Fibroblast of skin of abdomen (primary cell): ENCODE results near the gene SLC35F3.

Experiments
- DNase-seq: peaks from one replicate; pipeline ENCODE4 v3.0.0-alpha.2; 2013

SLC35F3 gene

DNA sequence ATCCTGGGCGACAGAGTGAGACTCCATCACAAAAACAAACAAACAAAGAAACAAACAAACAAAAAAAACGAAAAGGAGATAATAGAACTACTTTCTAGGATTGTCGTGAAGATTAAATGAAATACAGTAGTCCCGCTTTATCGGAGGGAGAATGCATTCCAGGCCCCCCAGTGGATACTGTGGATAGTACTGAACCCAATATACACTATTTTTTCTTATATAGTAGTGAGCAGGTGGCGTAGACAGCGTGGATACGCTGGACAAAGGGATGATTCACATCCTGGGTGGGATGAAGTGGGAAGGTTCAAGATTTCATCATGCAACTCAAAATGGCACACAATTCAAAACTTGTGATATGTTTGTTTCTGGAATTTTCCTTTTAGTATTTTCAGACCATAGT, 8.0 kb downstream of the SLC35F3 start:
- no peak for DNase-seq

DNA sequence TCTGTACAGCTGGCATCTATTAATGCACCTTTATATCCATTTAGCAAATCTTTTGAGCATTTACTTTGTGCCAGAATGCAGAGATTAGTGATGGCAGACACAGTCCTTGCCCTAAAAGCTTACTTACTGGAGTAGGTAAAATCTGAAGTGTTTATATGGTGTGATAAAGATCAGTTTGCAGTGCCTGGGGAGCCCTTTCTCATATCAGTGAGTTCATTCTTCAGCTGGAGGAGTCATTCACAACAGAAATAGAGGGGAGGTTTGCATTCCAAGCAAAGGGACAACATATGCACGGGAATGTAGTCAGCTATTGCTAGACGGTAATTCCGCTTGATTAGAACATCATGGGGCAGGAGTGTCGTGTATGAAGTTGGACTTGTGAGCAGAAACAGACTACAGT, 8.4 kb downstream of the SLC35F3 start:
- DNase-seq: peak; percentile 16

DNA sequence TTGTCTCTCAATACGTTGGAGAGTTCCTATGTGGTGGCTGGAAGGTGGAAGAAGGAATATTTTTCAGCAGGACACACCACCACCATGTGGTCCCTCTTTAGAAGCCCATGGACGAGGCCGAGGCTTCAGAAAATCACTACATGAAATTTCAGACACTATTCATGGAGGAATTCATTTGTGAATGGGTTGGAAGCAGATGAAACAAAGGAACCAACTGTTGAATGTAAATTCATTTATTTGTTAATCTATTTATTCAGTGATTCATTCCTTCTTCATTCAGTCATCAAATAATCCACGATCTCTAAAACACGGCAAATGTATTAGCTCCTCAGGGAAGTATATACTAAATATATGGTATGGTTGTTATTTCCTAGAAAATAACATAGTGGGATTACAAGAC, 12.2 kb downstream of the SLC35F3 start:
- peak; percentile 30 for DNase-seq

DNA sequence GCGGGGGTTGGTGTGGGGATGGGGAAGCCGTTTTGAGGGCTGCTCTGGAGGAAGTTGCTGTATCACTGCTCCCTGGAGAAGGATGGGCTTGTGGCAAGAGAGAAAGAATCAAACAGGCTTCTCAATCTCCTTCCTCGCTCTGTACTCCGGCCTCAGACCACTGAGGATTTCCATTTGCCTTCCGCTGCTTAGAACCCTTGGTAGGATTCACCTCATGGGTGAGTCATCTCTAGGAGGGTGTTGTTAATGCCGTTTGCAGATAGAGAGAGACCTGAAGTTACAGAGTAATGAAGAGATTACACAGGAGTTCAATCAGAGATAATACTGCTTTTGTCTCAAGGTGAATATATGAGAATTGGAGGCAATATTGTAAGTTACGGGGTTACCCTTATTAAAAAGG, 15.3 kb downstream of the SLC35F3 start:
- DNase-seq: no peak

DNA sequence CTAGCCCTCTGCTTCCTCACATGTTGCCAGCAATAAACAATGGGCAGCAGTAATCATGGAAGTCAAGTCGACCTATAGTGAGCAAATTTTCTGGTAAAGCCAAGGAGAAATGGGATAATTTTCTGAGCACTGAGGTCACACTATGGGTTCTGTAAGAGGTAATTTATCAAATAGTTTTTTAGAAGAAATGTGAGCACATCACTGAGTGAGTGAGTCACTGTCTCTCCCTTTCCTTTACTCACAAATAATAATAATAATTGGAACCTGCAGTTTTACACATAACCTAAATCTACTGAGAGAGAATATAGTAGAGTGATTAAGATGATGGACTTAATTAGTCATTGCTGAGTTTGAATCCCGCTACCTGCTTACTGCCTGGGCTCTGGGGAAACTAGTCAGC, 23.6 kb downstream of the SLC35F3 start:
- no peak for DNase-seq

DNA sequence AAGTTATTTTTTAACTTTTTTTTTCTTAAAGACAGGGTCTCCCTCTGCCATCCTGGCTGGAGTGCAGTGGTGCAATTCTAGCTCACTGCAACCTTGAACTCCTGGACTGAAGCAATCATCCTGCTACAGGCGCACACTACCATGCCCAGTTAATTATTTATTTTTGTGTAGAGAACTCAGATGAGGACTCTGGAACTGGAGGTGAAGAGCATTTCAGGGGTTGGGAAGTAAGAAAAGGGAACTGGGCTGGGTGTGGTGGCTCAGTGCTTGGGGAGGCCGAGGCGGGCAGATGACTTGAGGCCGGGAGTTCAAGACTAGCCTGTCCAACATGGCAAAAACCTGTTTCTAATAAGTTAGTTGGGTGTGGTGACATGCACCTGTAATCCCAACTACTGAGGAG, 28.9 kb downstream of the SLC35F3 start:
- DNase-seq: no peak

DNA sequence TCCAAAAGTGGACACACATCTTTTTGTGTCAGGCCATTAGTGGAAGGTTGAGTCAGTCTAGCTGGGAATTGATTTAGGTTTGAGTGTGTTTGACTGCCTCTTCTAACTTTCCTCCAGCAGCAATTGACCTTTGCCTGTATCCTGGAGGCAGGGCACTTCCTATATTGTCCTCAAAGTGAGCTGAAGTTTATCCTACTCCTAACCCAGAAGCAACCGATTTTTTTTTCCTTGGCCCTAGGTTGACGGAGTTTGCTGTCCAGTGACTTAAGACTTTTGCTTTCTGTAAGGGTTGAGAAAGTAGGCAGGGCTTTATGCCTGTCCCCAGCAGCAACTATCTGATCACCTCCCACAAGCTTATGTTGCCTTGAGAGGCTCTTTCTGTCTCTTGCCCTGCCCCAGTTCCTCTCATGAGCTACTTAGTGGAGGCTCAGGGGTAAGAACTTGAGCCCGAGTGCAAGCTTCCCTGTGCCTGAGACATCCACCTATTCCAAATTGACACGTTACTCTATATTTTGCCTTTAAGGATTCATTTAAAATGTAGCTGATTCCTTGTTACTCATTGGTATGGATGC, 30.9 kb downstream of the SLC35F3 start:
- no peak for DNase-seq

DNA sequence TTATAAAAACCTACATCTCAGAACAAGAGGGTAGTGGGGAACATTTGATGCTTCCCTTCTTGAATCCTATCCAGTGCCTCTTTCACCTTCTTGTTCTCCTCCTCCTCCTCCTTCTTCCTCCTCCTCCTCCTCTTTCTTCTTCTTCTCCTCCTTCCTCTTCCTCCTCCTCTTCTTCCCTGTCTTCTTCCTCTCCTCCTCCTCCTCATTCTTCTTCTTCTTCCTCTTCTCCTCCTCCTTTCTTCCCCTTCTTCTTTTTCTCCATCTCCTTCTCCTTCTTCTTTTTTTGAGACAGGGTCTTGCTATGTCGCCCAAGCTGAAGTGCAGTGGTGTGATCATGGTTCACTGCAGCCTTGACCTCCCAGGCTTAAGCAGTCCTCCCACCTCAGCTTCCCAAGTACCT, 31.9 kb downstream of the SLC35F3 start:
- no peak for DNase-seq

DNA sequence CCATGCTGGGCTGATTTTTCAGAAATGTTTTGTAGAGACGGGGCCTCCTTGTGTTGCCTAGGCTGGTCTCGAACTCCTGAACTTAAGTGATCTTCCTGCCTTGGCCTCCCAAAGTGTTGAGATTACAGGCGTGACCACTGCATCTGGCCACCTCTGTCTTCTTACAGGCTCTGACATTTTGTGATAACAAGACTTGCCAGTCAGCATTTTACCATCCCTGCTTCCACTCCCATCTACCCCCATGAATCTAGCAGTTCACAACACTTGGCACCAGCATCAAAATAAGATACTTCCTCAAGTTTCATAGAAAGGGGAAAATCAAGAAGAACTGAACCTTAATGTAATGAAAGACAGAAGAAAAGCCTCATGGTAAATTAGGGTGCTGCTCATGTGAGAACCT, 32.4 kb downstream of the SLC35F3 start:
- no peak for DNase-seq

DNA sequence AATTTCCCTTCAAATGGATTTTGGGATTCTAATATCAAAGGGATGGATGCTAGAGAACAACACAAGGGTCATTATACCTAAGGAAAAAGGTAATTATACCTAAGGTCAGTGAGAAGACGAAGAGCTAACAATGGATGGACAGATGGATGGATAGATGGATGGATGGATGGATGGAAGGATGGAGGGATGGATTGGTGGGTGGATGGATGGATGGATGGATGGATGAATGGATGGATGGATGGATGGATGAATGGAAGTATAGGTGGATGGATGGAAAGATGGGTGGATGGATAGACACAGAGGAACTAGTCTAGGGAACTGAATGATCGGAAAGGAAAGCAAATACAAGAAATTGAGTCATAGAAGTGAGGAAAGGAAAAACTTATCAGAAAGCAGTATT, 34.0 kb downstream of the SLC35F3 start:
- no peak for DNase-seq

DNA sequence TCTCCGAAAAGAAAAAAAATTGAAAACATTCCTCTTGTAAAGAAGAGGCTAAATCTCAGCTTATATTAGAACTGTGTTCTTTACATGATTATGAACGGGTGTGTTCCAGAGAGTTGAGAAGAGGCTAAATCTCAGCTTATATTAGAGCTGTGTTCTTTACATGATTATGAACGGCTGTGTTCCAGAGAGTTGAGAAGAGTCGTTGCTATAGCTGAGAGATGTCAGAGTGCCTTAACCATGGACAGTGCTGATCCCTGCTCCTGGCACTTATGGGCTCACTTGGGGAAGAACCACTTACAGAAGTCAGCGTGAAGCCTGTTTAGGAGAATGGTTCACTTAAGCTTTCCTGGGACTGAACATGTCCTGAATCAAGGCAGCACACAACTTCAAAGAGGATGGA, 35.0 kb downstream of the SLC35F3 start:
- DNase-seq: no peak

DNA sequence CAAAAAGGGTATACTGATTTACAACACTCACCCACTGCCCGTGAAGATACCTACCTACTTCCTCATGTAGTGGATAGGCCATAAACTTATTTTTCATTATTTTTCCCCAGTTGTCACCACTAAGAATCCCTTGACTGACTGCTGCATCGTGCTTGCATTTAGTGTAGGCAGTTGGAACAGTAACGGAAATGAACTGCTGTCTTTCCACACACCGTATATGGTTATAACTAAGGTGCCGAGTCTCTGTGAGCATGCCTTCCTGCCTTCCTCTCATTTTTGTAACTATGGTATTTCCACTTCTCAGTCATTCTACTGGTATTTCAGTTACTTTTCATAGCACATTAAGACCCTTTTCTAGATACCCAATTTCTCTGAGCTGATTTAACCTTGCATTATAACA, 36.4 kb downstream of the SLC35F3 start:
- DNase-seq: peak; percentile 1

DNA sequence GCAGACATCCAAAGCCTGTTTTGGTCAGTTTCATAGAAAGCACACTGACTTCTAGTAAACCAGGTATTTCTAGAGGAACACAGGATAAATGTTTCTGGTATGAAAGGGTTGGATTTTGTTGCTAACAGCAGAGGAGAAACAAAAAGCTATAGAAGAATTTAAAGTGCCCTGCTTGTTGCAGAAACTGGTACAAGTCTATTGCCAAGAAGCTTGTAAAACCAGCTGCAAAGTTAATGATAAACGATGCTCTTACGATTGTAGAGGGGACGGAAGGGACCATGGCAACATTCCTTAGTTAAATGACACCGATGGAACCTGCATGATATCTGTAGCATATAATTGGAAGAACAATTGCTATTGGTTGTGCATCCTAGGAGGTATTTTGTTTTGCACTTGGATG, 40.1 kb downstream of the SLC35F3 start:
- no peak for DNase-seq

DNA sequence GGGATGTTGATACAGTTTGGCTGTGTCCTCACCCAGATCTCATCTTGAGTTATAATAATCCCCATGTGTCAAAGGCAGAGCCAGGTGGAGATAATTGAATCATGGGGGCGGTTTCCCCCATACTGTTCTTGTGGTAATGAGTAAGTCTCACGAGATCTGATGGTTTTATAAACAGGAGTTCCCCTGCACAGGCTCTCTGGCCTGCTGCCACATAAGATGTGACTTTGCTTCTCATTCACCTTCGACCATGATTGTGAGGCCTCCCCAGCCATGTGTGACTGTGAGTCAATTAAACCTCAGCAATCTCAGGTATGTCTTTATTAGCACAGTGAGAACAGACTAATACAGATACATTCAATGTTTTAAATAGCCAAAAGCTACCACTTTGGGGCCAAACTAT, 41.1 kb downstream of the SLC35F3 start:
- peak; percentile 0 for DNase-seq

DNA sequence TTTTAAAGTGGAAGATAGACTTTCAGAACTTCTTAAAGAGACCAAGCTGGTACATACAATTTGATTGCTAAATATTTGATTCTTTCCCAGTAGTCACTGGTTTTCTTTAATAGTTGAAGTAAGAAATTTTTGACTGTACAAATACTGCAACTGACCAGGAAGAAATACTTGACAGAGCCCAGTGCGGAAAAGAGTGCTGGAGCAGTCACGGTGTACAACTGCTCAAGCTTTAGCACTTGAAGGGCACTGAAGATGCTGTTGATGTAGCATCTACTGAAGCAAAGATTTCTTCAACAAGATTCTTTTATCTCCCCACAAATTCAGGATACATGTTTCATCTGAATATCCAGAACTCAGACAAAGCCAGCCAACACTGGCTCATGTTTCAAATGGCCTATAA, 41.5 kb downstream of the SLC35F3 start:
- DNase-seq: no peak

DNA sequence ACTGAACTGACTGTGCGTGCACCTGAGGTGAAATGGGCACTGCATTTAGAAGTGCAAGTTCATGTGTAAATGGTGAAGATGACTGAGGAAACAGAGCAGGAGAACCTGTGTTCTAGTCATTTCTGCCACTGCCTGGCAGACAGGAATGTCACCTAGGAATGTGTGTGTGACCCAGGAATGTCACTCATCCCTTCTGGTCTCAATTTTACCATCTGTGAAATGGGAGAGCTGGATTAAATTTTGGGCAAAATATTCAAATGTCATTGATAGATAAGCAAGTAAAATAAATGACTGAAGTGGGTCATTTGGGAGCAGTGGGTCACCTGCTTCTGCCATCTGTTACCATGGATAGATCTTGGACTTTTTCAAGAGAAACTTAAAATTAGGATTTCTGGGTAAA, 42.2 kb downstream of the SLC35F3 start:
- DNase-seq: no peak

DNA sequence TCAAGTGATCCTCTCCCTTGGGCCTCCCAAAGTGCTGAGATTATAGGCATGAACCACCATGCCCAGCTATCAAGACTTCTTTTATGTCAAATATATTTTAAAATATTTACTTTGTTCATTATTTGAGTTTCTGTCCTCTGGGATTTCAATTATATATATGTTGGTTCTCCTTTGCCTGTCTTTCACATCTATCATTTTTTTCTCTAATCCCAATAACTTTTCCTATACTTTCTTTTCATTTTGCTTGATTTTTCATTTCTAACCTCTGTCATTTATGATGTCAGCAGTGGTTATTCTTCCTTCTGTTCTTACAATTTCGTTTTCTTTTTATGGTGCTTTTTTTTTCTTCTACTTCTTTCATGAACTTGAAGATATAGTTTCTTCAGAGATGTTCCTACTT, 47.3 kb downstream of the SLC35F3 start:
- DNase-seq: no peak

DNA sequence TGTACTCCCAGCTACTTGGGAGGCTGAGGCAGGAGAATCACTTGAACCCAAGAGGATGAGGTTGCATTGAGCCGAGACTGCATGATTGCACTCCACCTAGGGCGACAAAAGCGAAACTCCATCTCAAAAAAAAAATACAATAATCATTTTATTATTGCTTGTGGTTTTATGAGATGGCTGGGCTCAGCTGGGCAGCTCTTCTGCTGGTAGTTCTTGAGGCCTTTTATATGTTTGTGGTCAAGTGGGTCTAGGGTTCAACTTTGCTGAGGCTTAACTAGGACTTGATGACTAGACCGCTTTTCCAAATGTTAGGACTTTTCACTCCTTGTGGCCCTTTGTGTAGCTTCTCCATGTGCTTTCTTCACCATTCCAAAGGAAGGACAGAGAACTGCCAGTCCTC, 53.2 kb downstream of the SLC35F3 start:
- DNase-seq: no peak

DNA sequence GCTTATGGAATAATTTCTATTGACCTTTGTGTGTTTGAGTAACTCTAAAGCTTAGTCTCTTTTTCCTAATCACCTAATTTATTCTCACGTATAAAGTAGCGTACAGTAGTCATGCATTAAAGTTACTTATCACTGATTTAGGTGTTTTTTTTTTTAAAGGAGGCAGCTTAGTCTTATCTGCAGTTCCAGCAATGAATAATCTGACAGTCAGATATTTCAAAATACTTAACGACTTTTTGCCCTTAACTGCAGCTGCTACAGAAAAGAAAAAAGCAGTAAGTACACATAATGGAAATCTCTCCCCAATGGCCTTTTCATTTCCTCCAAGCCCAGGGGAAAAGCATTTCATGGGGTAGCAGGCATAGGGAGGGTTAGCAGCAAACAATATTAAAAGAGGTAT, 54.6 kb downstream of the SLC35F3 start:
- DNase-seq: no peak

DNA sequence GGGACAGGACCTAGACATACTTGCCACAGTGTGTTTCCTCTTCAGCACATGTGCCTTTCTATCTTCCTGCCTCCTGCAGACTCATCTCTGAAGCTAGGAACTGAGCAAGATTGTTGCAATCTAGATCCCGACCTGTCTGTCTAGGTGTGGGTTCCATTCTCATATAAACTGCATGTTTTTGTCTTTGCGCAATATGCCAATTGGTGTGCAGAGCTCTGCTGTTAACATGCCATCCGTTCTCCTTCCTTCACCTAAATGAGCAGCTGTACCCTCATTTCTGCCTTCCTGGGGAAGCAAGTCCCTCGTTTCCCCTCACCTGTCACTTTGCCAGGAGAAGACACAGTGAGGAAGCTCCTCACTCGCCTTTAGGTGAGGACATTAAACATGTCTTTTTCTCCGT, 55.5 kb downstream of the SLC35F3 start:
- DNase-seq: no peak

DNA sequence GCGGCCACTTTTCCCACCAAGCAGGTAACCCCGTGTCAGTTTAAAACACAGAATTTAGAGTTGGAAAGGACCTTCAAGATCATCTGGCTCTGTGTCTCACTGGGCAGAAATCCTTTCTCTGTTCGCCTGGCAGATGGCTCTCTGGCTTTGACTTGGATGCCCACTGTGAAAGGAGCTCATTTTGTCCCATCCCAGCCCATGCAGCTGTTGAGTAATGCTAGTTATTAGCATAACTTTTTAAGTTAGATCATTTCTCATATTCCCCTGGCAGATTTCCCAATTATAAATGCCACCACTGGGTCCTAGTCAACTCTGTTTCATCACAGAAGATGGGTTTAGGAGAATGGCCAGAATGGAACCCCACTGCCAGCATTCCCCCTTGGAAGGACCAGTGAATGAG, 55.9 kb downstream of the SLC35F3 start:
- no peak for DNase-seq

DNA sequence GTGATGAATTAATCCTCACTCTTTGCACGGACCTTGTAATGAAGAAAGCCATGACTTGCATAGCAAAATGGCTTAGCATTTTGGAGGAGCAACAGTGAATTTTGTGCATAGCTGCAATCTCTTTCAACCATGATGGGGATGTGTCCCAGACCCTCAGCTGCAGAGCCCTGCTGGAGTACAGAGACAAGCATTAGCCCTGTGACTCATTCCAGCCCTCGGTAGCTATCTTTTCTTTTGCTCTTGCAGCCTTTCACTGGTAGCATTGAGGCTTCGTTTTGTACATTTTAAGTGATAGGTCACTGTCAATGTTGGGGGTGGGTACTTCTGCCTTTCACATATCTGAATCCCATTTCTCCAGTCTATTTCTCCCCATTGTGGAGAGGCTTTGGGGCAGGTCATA, 58.4 kb downstream of the SLC35F3 start:
- no peak for DNase-seq

DNA sequence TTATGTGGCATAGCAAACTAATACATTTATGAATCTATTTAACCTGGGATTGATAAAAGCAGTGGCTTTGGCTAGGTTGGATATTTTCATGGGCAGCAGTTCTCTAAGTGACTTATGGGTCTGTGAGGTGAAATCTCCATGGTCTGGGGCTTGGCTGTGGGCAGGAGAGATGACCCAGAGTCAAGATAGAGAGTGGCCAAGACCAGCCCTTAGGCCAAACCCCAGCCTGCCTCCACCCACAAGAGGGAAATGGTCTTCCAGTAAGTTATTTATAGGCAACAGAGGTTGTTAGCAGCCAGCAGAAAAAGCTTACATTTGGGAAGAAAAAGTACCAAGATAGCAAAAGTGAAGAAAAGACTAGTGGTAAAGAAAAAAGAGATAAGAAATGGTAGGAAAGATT, 61.4 kb downstream of the SLC35F3 start:
- DNase-seq: no peak

DNA sequence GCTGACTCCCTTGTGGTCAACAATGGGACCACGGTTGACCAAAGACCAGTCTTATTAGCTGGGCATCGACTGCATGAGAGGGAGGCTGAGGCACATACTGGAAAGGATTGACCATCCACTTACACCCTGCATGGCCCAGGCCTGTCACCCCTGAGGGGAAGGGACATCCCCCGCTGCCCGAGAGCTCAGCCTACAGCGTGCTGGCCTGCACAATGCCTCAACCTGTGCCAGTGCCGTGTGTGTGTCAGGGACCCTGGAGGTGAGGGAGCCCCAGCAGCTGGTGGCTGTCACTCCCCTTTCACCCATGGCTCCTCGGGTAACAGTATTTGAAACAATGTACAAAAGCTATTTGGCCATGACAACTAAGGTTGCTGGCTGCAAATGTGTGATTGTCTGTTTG, 67.3 kb downstream of the SLC35F3 start:
- no peak for DNase-seq

DNA sequence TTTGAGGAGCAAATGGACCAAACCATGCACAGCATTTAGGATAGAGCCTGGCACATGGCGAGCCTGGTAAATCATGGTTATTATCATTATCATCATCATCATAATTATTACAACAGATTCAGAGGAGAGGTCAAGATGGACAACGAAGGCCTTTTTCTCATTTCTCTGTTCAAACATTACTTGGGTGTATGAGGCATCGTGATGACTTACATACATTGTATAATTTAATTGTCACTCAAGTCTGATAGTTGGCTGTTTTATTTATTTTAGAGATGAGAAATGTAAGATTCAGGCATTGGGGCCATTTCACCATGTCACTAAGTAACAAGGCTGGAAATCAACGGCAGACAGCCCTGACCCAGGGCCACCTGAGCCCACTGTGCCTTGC, 68.1 kb downstream of the SLC35F3 start:
- no peak for DNase-seq
